ENCODE results near the gene MS4A4A.
"Not testable (repeated sequence)": the region's sequence is repeated elsewhere in the genome, so short reads cannot be mapped to it uniquely, and the experiment has no call there.

The MS4A4A gene

DNA sequence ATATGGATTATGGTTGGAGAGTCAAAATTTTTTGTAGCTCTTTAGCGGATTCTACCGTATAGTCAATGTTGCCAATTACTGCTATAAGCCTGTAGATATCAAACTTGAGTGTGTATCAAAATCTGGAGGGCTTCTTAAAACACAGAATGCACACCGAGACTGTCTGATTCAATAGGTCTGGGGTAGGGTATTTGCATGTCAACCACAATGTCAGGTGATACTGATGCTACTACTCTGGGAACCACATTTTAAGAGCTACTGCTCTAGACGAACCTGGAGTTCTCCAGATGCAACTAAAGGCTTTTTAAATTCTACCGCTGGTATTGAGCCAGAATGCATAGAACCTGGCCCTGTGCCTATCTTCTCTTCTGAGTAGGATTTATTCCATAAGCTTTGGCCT, 15.8 kb upstream of the MS4A4A start:
- Histone ChIP-seq H3K4me3 (ENCODE audit: low read depth, low read length) (no peak overlapping the region), H3K4me1 (no peaks in the 10 kb centered on the region), H3K9me3 (no peaks in the 10 kb centered on the region), H3K36me3 (no peaks in the 10 kb centered on the region), H3K27me3 (no peaks in the 10 kb centered on the region)
- no peak for DNase-seq
- TF ChIP-seq CTCF (IDR thresholded peaks at IDR 0.05; ENCODE audit: low read depth, low read length): no peak

DNA sequence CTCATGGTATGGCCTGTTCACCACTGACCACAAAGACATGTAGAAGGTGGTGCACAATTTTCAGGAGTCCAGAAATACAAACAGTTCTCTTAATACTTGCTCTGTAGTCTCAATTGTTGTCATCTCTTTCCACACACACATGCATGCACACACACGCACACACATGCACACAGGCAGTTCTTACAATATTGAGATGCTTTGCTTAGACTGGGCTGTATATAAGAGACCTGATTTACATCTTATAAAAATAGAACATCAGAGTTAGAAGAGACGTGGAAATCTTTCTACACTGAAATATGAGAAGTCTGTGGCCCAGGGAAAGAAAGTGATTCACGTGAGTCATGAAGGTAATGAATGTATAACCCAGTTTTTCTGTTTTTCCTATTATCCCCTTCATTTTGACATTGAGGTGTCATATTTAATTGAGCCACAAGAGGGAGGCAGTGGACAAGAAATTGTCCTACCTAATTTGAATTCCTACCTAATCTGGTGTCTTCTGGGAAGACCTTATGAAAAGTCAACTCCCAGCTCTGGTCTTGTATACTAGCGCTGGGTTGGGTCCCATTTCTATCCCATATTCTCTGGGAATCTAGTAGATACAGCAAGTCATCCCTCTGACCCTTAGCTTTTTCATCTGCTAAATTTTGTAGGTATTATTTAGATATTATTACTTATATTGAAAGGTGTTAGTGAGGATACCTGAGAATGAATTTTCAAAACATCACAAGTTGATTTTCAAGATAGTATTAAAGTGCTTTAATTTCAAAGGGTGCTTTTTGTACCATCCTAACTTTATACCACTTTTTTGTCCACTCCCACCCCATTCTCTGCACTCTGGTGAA, 14.9 kb upstream of the MS4A4A start:
- TF ChIP-seq CTCF (IDR thresholded peaks at IDR 0.05; ENCODE audit: low read depth, low read length): peak; percentile 42
- H3K4me3 ChIP-seq (ENCODE audit: low read depth, low read length): no peak overlapping the region
- no peaks in the 10 kb centered on the region for H3K36me3 ChIP-seq
- no peaks in the 10 kb centered on the region for H3K27me3 ChIP-seq
- DNase-seq: no peak
- no peaks in the 10 kb centered on the region for H3K4me1 ChIP-seq
- H3K9me3 ChIP-seq: no peaks in the 10 kb centered on the region

DNA sequence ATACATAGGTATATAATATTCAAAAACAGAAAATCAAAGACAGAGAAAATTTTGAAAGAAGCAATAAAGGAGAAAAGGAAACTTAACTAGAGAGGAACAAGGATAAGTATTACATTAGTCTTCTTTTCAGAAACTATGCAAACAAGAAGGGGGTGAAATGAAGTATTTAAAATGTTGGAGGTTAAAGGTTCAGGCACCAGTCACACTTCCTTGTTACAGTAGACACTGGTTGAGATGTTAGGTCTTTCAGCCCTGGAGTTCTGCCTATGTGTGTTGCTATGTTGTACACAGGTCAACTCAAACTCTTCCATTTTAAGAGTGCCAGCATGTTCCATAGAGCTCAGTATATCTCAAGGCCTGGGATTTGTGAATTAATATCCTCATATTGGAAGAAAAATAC, 6.0 kb upstream of the MS4A4A start:
- H3K4me1 ChIP-seq: no peaks in the 10 kb centered on the region
- DNase-seq: no peak
- H3K36me3 ChIP-seq: no peaks in the 10 kb centered on the region
- no peaks in the 10 kb centered on the region for H3K27me3 ChIP-seq
- no peak overlapping the region for H3K4me3 ChIP-seq (ENCODE audit: low read depth, low read length)
- no peak for TF ChIP-seq CTCF (IDR thresholded peaks at IDR 0.05; ENCODE audit: low read depth, low read length)
- no peaks in the 10 kb centered on the region for H3K9me3 ChIP-seq

DNA sequence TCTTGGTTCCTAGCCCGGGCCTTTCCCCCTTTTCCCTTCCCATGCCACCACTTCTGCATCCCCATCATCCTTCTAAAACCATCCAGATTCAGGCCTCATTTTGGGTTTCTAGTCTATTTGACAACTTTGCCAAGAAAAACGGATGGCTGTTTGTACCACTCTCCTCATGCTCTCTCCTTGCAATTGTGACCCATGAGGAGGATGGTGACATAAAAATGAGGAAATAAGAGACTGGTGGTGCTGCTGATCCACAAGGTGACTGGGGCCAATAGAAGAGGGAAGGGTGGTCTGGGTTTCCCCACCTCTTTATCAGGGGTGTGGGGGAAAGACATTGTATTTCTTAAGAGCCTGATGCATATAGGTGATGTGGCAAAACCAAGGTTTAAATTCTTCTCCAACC, 1.0 kb downstream of the MS4A4A start:
- H3K36me3 ChIP-seq: no peaks in the 10 kb centered on the region
- TF ChIP-seq CTCF (IDR thresholded peaks at IDR 0.05; ENCODE audit: low read depth, low read length): no peak
- no peak for DNase-seq
- H3K27me3 ChIP-seq: no peaks in the 10 kb centered on the region
- no peaks in the 10 kb centered on the region for H3K9me3 ChIP-seq
- H3K4me3 ChIP-seq (ENCODE audit: low read depth, low read length): no peak overlapping the region
- H3K4me1 ChIP-seq: no peaks in the 10 kb centered on the region

- Histone ChIP-seq H3K9me3 (no peaks in the 10 kb centered on the region), H3K27me3 (no peaks in the 10 kb centered on the region), H3K4me1 (no peaks in the 10 kb centered on the region), H3K36me3 (no peaks in the 10 kb centered on the region), H3K4me3 (ENCODE audit: low read depth, low read length) (no peak overlapping the region)
- DNase-seq: no peak
- no peak for TF ChIP-seq CTCF (IDR thresholded peaks at IDR 0.05; ENCODE audit: low read depth, low read length)
These were observed 1.8 kb downstream of the MS4A4A start for GRCh38 chr11:60282286-60282685.

GRCh38 chr11:60285411-60286126, 5.1 kb downstream of the MS4A4A start:
- not testable (repeated sequence) for H3K4me1 ChIP-seq; H3K9me3 ChIP-seq; H3K36me3 ChIP-seq; H3K4me3 ChIP-seq (ENCODE audit: low read depth, low read length); DNase-seq; H3K27me3 ChIP-seq

All from BE2C (cell line).